ENCODE data around the gene ROR1.

The ROR1 gene

DNA sequence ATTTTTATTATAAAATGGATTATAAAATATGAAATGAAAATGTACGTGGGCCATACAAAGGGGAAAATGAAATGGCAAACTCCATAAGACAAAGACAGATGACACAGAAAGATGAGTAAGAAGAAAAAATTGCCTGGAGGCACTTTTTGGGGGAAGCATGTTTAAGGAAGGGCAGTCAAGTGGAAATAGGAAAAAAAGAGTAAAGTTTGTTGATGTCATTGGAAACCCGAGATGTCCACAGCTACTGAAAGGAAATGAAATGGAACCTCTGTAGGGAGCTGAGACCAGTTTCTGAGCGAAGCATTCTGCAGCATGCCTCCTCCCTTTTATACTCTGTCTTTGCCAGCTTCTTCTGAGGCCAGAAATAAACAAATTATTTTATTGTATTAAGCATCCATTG is 226.2 kb downstream of the ROR1 start (continued):
- TF ChIP-seq ZNF555 (tag by site-specific recombination; conservative IDR thresholded peaks at IDR 0.05) (no peak), ZBTB7A (tag by site-specific recombination; IDR thresholded peaks at IDR 0.05; ENCODE audit: low read depth) (no peak), ZNF677 (tag by site-specific recombination; IDR thresholded peaks at IDR 0.05) (no peak), TCF7L2 (IDR thresholded peaks at IDR 0.05; ENCODE audit: borderline replicate concordance, low read depth, low read length) (no peak), ZNF510 (tag by site-specific recombination; IDR thresholded peaks at IDR 0.05; ENCODE audit: insufficient replicate concordance) (no peak), ZNF302 (tag by site-specific recombination; IDR thresholded peaks at IDR 0.05; ENCODE audit: low read depth) (no peak), ZSCAN30 (tag by site-specific recombination; IDR thresholded peaks at IDR 0.05) (no peak), ZNF623 (tag by site-specific recombination; IDR thresholded peaks at IDR 0.05) (no peak), ZNF501 (tag by site-specific recombination; IDR thresholded peaks at IDR 0.05) (no peak), ZNF324 (tag by site-specific recombination; IDR thresholded peaks at IDR 0.05) (no peak), GLI4 (tag by site-specific recombination; IDR thresholded peaks at IDR 0.05) (no peak), ZNF433 (tag by site-specific recombination; IDR thresholded peaks at IDR 0.05; ENCODE audit: low read depth) (no peak), TRIM28 (IDR thresholded peaks at IDR 0.05; ENCODE audit: borderline replicate concordance, low read length) (no peak), ZNF391 (tag by site-specific recombination; IDR thresholded peaks at IDR 0.05; ENCODE audit: borderline replicate concordance, low read depth) (no peak), ZNF423 (tag by site-specific recombination; IDR thresholded peaks at IDR 0.05) (no peak), ZBTB20 (tag by site-specific recombination; IDR thresholded peaks at IDR 0.05) (no peak), ZNF221 (tag by site-specific recombination; IDR thresholded peaks at IDR 0.05; ENCODE audit: borderline replicate concordance) (no peak), ZNF529 (tag by site-specific recombination; IDR thresholded peaks at IDR 0.05; ENCODE audit: insufficient replicate concordance) (no peak), ZNF548 (tag by site-specific recombination; IDR thresholded peaks at IDR 0.05) (no peak), ZNF514 (tag by site-specific recombination; IDR thresholded peaks at IDR 0.05) (no peak), ZNF184 (tag by site-specific recombination; IDR thresholded peaks at IDR 0.05) (peak; percentile 60; the same call in 1 of the 2 replicates), ZNF596 (tag by site-specific recombination; IDR thresholded peaks at IDR 0.05) (no peak), ZXDB (tag by site-specific recombination; IDR thresholded peaks at IDR 0.05) (peak; percentile 40; the same call in 1 of the 2 replicates)
- TF ChIP-seq, protein P1, sequence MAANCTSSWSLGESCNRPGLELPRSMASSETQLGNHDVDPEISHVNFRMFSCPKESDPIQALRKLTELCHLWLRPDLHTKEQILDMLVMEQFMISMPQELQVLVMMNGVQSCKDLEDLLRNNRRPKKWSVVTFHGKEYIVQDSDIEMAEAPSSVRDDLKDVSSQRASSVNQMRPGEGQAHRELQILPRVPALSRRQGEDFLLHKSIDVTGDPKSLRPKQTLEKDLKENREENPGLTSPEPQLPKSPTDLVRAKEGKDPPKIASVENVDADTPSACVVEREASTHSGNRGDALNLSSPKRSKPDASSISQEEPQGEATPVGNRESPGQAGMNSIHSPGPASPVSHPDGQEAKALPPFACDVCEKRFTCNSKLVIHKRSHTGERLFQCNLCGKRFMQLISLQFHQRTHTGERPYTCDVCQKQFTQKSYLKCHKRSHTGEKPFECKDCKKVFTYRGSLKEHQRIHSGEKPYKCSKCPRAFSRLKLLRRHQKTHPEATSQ (tag by site-specific recombination; IDR thresholded peaks at IDR 0.05), result no peak
- TF ChIP-seq, protein P2, sequence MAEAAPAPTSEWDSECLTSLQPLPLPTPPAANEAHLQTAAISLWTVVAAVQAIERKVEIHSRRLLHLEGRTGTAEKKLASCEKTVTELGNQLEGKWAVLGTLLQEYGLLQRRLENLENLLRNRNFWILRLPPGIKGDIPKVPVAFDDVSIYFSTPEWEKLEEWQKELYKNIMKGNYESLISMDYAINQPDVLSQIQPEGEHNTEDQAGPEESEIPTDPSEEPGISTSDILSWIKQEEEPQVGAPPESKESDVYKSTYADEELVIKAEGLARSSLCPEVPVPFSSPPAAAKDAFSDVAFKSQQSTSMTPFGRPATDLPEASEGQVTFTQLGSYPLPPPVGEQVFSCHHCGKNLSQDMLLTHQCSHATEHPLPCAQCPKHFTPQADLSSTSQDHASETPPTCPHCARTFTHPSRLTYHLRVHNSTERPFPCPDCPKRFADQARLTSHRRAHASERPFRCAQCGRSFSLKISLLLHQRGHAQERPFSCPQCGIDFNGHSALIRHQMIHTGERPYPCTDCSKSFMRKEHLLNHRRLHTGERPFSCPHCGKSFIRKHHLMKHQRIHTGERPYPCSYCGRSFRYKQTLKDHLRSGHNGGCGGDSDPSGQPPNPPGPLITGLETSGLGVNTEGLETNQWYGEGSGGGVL (tag by site-specific recombination; IDR thresholded peaks at IDR 0.05), result peak; percentile 64
- TF ChIP-seq, protein P3, sequence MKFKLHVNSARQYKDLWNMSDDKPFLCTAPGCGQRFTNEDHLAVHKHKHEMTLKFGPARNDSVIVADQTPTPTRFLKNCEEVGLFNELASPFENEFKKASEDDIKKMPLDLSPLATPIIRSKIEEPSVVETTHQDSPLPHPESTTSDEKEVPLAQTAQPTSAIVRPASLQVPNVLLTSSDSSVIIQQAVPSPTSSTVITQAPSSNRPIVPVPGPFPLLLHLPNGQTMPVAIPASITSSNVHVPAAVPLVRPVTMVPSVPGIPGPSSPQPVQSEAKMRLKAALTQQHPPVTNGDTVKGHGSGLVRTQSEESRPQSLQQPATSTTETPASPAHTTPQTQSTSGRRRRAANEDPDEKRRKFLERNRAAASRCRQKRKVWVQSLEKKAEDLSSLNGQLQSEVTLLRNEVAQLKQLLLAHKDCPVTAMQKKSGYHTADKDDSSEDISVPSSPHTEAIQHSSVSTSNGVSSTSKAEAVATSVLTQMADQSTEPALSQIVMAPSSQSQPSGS (tag by site-specific recombination; IDR thresholded peaks at IDR 0.05; ENCODE audit: low read depth), result peak; percentile 43; the same call in 1 of the 2 replicates
- TF ChIP-seq, protein P4, sequence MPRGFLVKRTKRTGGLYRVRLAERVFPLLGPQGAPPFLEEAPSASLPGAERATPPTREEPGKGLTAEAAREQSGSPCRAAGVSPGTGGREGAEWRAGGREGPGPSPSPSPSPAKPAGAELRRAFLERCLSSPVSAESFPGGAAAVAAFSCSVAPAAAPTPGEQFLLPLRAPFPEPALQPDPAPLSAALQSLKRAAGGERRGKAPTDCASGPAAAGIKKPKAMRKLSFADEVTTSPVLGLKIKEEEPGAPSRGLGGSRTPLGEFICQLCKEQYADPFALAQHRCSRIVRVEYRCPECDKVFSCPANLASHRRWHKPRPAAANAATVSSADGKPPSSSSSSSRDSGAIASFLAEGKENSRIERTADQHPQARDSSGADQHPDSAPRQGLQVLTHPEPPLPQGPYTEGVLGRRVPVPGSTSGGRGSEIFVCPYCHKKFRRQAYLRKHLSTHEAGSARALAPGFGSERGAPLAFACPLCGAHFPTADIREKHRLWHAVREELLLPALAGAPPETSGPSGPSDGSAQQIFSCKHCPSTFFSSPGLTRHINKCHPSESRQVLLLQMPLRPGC (tag by site-specific recombination; IDR thresholded peaks at IDR 0.05), result no peak
- TF ChIP-seq, protein P5, sequence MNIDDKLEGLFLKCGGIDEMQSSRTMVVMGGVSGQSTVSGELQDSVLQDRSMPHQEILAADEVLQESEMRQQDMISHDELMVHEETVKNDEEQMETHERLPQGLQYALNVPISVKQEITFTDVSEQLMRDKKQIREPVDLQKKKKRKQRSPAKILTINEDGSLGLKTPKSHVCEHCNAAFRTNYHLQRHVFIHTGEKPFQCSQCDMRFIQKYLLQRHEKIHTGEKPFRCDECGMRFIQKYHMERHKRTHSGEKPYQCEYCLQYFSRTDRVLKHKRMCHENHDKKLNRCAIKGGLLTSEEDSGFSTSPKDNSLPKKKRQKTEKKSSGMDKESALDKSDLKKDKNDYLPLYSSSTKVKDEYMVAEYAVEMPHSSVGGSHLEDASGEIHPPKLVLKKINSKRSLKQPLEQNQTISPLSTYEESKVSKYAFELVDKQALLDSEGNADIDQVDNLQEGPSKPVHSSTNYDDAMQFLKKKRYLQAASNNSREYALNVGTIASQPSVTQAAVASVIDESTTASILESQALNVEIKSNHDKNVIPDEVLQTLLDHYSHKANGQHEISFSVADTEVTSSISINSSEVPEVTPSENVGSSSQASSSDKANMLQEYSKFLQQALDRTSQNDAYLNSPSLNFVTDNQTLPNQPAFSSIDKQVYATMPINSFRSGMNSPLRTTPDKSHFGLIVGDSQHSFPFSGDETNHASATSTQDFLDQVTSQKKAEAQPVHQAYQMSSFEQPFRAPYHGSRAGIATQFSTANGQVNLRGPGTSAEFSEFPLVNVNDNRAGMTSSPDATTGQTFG (tag by site-specific recombination; IDR thresholded peaks at IDR 0.05; ENCODE audit: borderline replicate concordance), result no peak
- TF ChIP-seq, protein P6, sequence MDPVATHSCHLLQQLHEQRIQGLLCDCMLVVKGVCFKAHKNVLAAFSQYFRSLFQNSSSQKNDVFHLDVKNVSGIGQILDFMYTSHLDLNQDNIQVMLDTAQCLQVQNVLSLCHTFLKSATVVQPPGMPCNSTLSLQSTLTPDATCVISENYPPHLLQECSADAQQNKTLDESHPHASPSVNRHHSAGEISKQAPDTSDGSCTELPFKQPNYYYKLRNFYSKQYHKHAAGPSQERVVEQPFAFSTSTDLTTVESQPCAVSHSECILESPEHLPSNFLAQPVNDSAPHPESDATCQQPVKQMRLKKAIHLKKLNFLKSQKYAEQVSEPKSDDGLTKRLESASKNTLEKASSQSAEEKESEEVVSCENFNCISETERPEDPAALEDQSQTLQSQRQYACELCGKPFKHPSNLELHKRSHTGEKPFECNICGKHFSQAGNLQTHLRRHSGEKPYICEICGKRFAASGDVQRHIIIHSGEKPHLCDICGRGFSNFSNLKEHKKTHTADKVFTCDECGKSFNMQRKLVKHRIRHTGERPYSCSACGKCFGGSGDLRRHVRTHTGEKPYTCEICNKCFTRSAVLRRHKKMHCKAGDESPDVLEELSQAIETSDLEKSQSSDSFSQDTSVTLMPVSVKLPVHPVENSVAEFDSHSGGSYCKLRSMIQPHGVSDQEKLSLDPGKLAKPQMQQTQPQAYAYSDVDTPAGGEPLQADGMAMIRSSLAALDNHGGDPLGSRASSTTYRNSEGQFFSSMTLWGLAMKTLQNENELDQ (tag by site-specific recombination; IDR thresholded peaks at IDR 0.05; ENCODE audit: low read depth), result no peak

Measured in HEK293 (cell line).